HEK293 (cell line): ENCODE data around the gene TTLL3.

Experiments
- CTCF ChIA-PET: fragments of 350-600 bp; formaldehyde crosslinking; extraction: SDS; loops from one replicate; lab custom pipeline; 2021; ENCODE audit warnings: antibody characterized with exemption; lab: Yijun Ruan, JAX
- POLR2A ChIA-PET: fragments of 300-600 bp; formaldehyde crosslinking; extraction: SDS; loops from one replicate; lab custom pipeline; 2020; ENCODE audit warnings: antibody characterized with exemption, inconsistent platforms; lab: Yijun Ruan, JAX
- H3K27ac ChIP-seq: fragments of 200-500 bp; sonication (Bioruptor generic); 2 replicates; pipeline ENCODE4 v1.5.1; 2014; ENCODE audit warnings: low read depth, low read length, control low read depth, inconsistent platforms; ENCODE audit errors: extremely low read depth
- H3K36me3 ChIP-seq, 2 experiments: fragments of 200-500 bp in 1 of 2; sonication (Bioruptor generic) in 1 of 2; 1 replicate in 1 of 2; 2 replicates in 1 of 2; pipeline ENCODE4 v1.5.1; 2014 to 2017; ENCODE audit warnings: inconsistent platforms in 2 of 2, low read length in 2 of 2; ENCODE audit not compliant: control insufficient read depth in 2 of 2, insufficient read depth in 1 of 2
- H3K4me1 ChIP-seq: fragments of 200-500 bp; sonication (Bioruptor generic); 2 replicates; pipeline ENCODE4 v1.5.1; 2014; ENCODE audit warnings: mild to moderate bottlenecking, low read length, inconsistent platforms; ENCODE audit not compliant: control insufficient read depth, insufficient read depth
- H3K4me3 ChIP-seq: 2 replicates; pipeline ENCODE4 v1.5.1; 2011; ENCODE audit warnings: low read depth, mild to moderate bottlenecking, control low read depth, low read length, moderate library complexity
- H3K9me3 ChIP-seq: fragments of 200-500 bp; sonication (Bioruptor generic); 2 replicates; pipeline ENCODE4 v1.5.1; 2014; ENCODE audit warnings: low read depth, low read length, inconsistent platforms; ENCODE audit not compliant: control insufficient read depth, insufficient read depth
- EGR2 ChIP-seq: fragments of 450-650 bp; formaldehyde crosslinking; IDR thresholded peaks from 2 replicates; pipeline ENCODE4 v1.5.1; 2016; ENCODE audit warnings: low read depth, missing biosample characterization, missing genetic modification characterization
- GFI1B ChIP-seq: fragments of 450-650 bp; formaldehyde crosslinking; IDR thresholded peaks from 2 replicates; pipeline ENCODE4 v1.5.1; 2016; ENCODE audit warnings: missing biosample characterization, missing genetic modification characterization
- KLF1 ChIP-seq: fragments of 450-650 bp; formaldehyde crosslinking; IDR thresholded peaks from 2 replicates; pipeline ENCODE4 v1.5.1; 2016; ENCODE audit warnings: missing biosample characterization, missing genetic modification characterization
- SP3 ChIP-seq: fragments of 450-650 bp; formaldehyde crosslinking; IDR thresholded peaks from 2 replicates; pipeline ENCODE4 v1.5.1; 2016; ENCODE audit warnings: missing biosample characterization, missing genetic modification characterization
- TRIM28 ChIP-seq: IDR thresholded peaks from 2 replicates; pipeline ENCODE4 v1.6.1; 2011; ENCODE audit warnings: low read length, control low read depth, borderline replicate concordance
- ZFHX2 ChIP-seq: fragments of 450-650 bp; formaldehyde crosslinking; conservative IDR thresholded peaks from 2 replicates; pipeline ENCODE4 v1.5.1; 2016; ENCODE audit warnings: missing biosample characterization, missing genetic modification characterization
- ZFP3 ChIP-seq: fragments of 450-650 bp; formaldehyde crosslinking; IDR thresholded peaks from 2 replicates; pipeline ENCODE4 v1.5.1; 2016; ENCODE audit warnings: low read depth, missing biosample characterization, missing genetic modification characterization
- ZFP37 ChIP-seq: fragments of 450-650 bp; formaldehyde crosslinking; IDR thresholded peaks from 2 replicates; pipeline ENCODE4 v1.5.1; 2016; ENCODE audit warnings: missing biosample characterization, missing genetic modification characterization
- ZNF174 ChIP-seq: fragments of 450-650 bp; formaldehyde crosslinking; IDR thresholded peaks from 2 replicates; pipeline ENCODE4 v1.5.0; 2017; ENCODE audit warnings: missing biosample characterization, mild to moderate bottlenecking, missing genetic modification characterization
- ZNF24 ChIP-seq: fragments of 450-650 bp; formaldehyde crosslinking; IDR thresholded peaks from 2 replicates; pipeline ENCODE4 v1.5.1; 2016; ENCODE audit warnings: missing biosample characterization, missing genetic modification characterization
- ZNF302 ChIP-seq: fragments of 450-650 bp; formaldehyde crosslinking; IDR thresholded peaks from 2 replicates; pipeline ENCODE4 v1.5.1; 2016; ENCODE audit warnings: missing biosample characterization, missing genetic modification characterization, low read depth
- ZNF341 ChIP-seq: fragments of 450-650 bp; formaldehyde crosslinking; IDR thresholded peaks from 2 replicates; pipeline ENCODE4; 2016; ENCODE audit warnings: low read depth, missing biosample characterization, missing genetic modification characterization
- ZNF391 ChIP-seq: fragments of 450-650 bp; formaldehyde crosslinking; IDR thresholded peaks from 2 replicates; pipeline ENCODE4 v1.5.1; 2016; ENCODE audit warnings: low read depth, missing biosample characterization, missing genetic modification characterization, borderline replicate concordance
- ZNF558 ChIP-seq: fragments of 450-650 bp; formaldehyde crosslinking; IDR thresholded peaks from 2 replicates; pipeline ENCODE4 v1.5.1; 2016; ENCODE audit warnings: missing biosample characterization, missing genetic modification characterization
- ZNF623 ChIP-seq: fragments of 450-650 bp; formaldehyde crosslinking; IDR thresholded peaks from 2 replicates; pipeline ENCODE4 v1.5.1; 2016; ENCODE audit warnings: missing biosample characterization, missing genetic modification characterization
- ZNF624 ChIP-seq: fragments of 450-650 bp; formaldehyde crosslinking; IDR thresholded peaks from 2 replicates; pipeline ENCODE4 v1.5.1; 2017; ENCODE audit warnings: missing biosample characterization, missing genetic modification characterization
- ZNF639 ChIP-seq: fragments of 450-650 bp; formaldehyde crosslinking; IDR thresholded peaks from 2 replicates; pipeline ENCODE4 v1.5.1; 2016; ENCODE audit warnings: missing biosample characterization, missing genetic modification characterization
- ZNF660 ChIP-seq: fragments of 450-650 bp; IDR thresholded peaks from 2 replicates; pipeline ENCODE4 v1.5.1; 2018; ENCODE audit warnings: missing biosample characterization, mild to moderate bottlenecking, missing genetic modification characterization
- ZNF707 ChIP-seq: fragments of 450-650 bp; formaldehyde crosslinking; IDR thresholded peaks from 2 replicates; pipeline ENCODE4 v1.5.1; 2016; ENCODE audit warnings: missing biosample characterization, missing genetic modification characterization
- ZNF776 ChIP-seq: fragments of 450-650 bp; formaldehyde crosslinking; IDR thresholded peaks from 2 replicates; pipeline ENCODE4 v1.5.0; 2017; ENCODE audit warnings: missing biosample characterization, missing genetic modification characterization, borderline replicate concordance
- ZSCAN30 ChIP-seq: fragments of 450-650 bp; IDR thresholded peaks from 2 replicates; pipeline ENCODE4 v1.5.1; 2018; ENCODE audit warnings: missing biosample characterization, mild to moderate bottlenecking, missing genetic modification characterization, moderate library complexity
- TF ChIP-seq, protein P1 (sequence below): fragments of 450-650 bp; formaldehyde crosslinking; conservative IDR thresholded peaks from 2 replicates; pipeline ENCODE4 v1.5.1; 2016; ENCODE audit warnings: low read depth, missing biosample characterization, missing genetic modification characterization

Gene TTLL3

GRCh38 chr3:9812870-9813483 lies 2.9 kb downstream of the TTLL3 start (continued):
- TF ChIP-seq, protein P1, sequence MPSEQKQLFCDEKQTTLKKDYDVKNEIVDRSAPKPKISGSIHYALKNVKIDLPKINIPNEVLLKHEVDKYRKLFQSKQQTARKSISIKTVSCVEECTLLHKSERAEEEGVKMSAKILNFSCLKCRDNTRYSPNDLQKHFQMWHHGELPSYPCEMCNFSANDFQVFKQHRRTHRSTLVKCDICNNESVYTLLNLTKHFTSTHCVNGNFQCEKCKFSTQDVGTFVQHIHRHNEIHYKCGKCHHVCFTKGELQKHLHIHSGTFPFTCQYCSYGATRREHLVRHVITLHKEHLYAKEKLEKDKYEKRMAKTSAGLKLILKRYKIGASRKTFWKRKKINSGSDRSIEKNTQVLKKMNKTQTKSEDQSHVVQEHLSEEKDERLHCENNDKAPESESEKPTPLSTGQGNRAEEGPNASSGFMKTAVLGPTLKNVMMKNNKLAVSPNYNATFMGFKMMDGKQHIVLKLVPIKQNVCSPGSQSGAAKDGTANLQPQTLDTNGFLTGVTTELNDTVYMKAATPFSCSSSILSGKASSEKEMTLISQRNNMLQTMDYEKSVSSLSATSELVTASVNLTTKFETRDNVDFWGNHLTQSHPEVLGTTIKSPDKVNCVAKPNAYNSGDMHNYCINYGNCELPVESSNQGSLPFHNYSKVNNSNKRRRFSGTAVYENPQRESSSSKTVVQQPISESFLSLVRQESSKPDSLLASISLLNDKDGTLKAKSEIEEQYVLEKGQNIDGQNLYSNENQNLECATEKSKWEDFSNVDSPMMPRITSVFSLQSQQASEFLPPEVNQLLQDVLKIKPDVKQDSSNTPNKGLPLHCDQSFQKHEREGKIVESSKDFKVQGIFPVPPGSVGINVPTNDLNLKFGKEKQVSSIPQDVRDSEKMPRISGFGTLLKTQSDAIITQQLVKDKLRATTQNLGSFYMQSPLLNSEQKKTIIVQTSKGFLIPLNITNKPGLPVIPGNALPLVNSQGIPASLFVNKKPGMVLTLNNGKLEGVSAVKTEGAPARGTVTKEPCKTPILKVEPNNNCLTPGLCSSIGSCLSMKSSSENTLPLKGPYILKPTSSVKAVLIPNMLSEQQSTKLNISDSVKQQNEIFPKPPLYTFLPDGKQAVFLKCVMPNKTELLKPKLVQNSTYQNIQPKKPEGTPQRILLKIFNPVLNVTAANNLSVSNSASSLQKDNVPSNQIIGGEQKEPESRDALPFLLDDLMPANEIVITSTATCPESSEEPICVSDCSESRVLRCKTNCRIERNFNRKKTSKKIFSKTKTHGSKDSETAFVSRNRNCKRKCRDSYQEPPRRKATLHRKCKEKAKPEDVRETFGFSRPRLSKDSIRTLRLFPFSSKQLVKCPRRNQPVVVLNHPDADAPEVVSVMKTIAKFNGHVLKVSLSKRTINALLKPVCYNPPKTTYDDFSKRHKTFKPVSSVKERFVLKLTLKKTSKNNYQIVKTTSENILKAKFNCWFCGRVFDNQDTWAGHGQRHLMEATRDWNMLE (tag by site-specific recombination) = no peak
- no peak for TF ChIP-seq ZNF639 (tag by site-specific recombination)

- CTCF ChIA-PET = no interaction called here
- Histone ChIP-seq H3K4me1 (no peaks in the 10 kb centered on the region), H3K27ac (no peak overlapping the region), H3K36me3 (peaks cover 5 to 63% of the 10 kb centered on the region in 2 experiments; a peak in 2 of 3 replicates), H3K4me3 (no peak overlapping the region), H3K9me3 (no peaks in the 10 kb centered on the region)
- no peak for TF ChIP-seq GFI1B (tag by site-specific recombination)
- TF ChIP-seq ZFP3 (tag by site-specific recombination) = no peak
- no peak for TF ChIP-seq ZFP37 (tag by site-specific recombination)
- no peak for TF ChIP-seq ZNF24 (tag by site-specific recombination)
- no peak for TF ChIP-seq ZNF660 (tag by site-specific recombination)
- TF ChIP-seq ZNF302 (tag by site-specific recombination) = no peak
- POLR2A ChIA-PET = no interaction called here
Measured at GRCh38 chr3:9815986-9816385, 5.9 kb downstream of the TTLL3 start.

GRCh38 chr3:9817436-9817835 lies 7.4 kb downstream of the TTLL3 start:
- POLR2A ChIA-PET = no interaction called here
- H3K27ac ChIP-seq = no peak overlapping the region
- TF ChIP-seq ZFP3 (tag by site-specific recombination) (no peak), ZNF776 (tag by site-specific recombination) (no peak), ZNF558 (tag by site-specific recombination) (no peak), KLF1 (tag by site-specific recombination) (no peak), SP3 (no peak), ZNF391 (no peak), EGR2 (tag by site-specific recombination) (peak; percentile 89), ZFHX2 (tag by site-specific recombination) (peak; percentile 80), TRIM28 (no peak), ZSCAN30 (tag by site-specific recombination) (no peak), ZNF174 (tag by site-specific recombination) (no peak), ZNF623 (tag by site-specific recombination) (no peak), ZNF707 (no peak), ZNF624 (tag by site-specific recombination) (no peak), ZNF341 (tag by site-specific recombination) (no peak)
- no peak overlapping the region for H3K4me3 ChIP-seq
- no peaks in the 10 kb centered on the region for H3K9me3 ChIP-seq
- H3K4me1 ChIP-seq = no peaks in the 10 kb centered on the region
- H3K36me3 ChIP-seq = peaks cover 5 to 58% of the 10 kb centered on the region in 2 experiments; a peak in 2 of 3 replicates
- CTCF ChIA-PET = interaction anchor here (0.6 kb wide), 1 partner anchor 263 kb away, joined by 4 read pairs; no protein-coding TSS in a partner anchor
